ENCODE data around the gene SLC10A4. TPM values are rescaled to one million over a fixed set of nuclear protein-coding genes. Genes with fewer than 3 reads are reported as not detected.

Gene SLC10A4
- polyA plus RNA-seq, 2 of the 4 experiments (the other 2 are of a cell fraction), result 5.6 to 7.6 TPM

DNA sequence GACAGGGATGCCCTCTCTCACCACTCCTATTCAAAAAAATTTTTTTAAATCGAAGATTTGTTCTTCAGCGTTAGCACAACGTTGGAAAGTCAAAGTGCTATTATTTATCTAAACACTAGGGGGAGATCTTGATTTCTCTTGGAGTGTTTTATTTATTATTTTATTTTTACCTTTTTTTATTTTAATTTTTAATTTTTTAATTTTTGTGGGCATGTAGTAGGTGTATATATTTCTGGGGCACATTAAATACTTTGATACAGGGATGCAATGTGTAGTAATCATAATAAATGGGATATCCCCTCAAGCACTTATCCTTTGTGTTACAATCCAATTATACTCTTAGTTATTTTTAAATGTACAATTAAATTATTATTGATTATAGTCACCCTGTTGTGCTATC lies 37.4 kb upstream of the SLC10A4 start:
- Histone ChIP-seq H3K9me3 (no peaks in the 10 kb centered on the region), H3K4me1 (no peaks in the 10 kb centered on the region), H3K4me2 (no peak overlapping the region), H3K4me3 (no peak overlapping the region), H3K27ac (no peak overlapping the region)
- ChIA-PET POLR2A (no interaction called here), CTCF (interaction anchor here (0.7 to 0.9 kb wide), 2 partner anchors 10 to 31 kb away, joined by 3 to 4 read pairs; no protein-coding TSS in a partner anchor)
- 9% methylated on average over 3 of the region's 3 CpGs for WGBS (ENCODE audit: missing lambda C conversion rate)
- ATAC-seq (no peak), DNase-seq (ENCODE audit: low read depth in 1 of 2, low spot score in 1 of 2) (peak; percentile 3), FAIRE-seq (no peak)
- TF ChIP-seq MAZ (IDR thresholded peaks at IDR 0.05; ENCODE audit: borderline replicate concordance, low read depth, low read length), result no peak
- TF ChIP-seq, protein P1, sequence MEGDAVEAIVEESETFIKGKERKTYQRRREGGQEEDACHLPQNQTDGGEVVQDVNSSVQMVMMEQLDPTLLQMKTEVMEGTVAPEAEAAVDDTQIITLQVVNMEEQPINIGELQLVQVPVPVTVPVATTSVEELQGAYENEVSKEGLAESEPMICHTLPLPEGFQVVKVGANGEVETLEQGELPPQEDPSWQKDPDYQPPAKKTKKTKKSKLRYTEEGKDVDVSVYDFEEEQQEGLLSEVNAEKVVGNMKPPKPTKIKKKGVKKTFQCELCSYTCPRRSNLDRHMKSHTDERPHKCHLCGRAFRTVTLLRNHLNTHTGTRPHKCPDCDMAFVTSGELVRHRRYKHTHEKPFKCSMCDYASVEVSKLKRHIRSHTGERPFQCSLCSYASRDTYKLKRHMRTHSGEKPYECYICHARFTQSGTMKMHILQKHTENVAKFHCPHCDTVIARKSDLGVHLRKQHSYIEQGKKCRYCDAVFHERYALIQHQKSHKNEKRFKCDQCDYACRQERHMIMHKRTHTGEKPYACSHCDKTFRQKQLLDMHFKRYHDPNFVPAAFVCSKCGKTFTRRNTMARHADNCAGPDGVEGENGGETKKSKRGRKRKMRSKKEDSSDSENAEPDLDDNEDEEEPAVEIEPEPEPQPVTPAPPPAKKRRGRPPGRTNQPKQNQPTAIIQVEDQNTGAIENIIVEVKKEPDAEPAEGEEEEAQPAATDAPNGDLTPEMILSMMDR (IDR thresholded peaks at IDR 0.05), result peak; percentile 45
- peak in 1 of 2 experiments; percentile 41; a peak in 2 of 5 replicates for TF ChIP-seq RAD21 (conservative IDR thresholded peaks at IDR 0.05 in 1 of 2, IDR thresholded peaks at IDR 0.05 in 1 of 2)

DNA sequence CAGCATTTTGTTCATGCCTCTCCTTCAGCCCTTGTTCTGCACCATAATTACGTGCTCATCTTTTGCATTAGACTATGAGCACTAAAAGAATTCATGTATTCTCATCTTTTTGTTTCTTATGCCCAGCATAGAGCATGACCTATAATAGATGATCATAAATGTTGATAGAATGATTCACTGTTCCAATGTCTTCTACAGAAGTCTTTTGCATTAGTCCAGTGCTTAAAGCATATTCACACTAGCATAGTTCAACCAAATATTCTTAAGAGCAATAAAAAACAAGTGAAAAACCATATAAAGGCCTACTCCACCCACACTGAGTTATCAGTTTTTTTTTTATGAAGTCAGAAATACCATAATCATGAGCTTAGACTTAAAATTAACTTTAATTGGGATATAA lies 36.5 kb upstream of the SLC10A4 start:
- Histone ChIP-seq H3K4me1 (no peaks in the 10 kb centered on the region), H3K4me2 (no peak overlapping the region), H3K9me3 (no peaks in the 10 kb centered on the region), H3K27ac (no peak overlapping the region), H3K4me3 (no peak overlapping the region)
- DNase-seq (ENCODE audit: low read depth in 1 of 2, low spot score in 1 of 2), result no peak
- FAIRE-seq, result no peak
- no peak for ATAC-seq
- CTCF ChIA-PET, result interaction anchor here (0.7 to 1.5 kb wide), 2 partner anchors 9 to 11 kb away, joined by 3 read pairs; no protein-coding TSS in a partner anchor
- POLR2A ChIA-PET, result no interaction called here
- TF ChIP-seq BHLHE40 (IDR thresholded peaks at IDR 0.05; ENCODE audit: low read depth, low read length) (no peak), GATA3 (IDR thresholded peaks at IDR 0.05; ENCODE audit: borderline replicate concordance) (no peak), ZFP36 (IDR thresholded peaks at IDR 0.05; ENCODE audit: borderline replicate concordance, partially characterized antibody) (no peak), MYC (IDR thresholded peaks at IDR 0.05; ENCODE audit: borderline replicate concordance, low read length) (no peak), EHF (CRISPR knock-in tag; IDR thresholded peaks at IDR 0.05) (no peak), ZNF302 (CRISPR knock-in tag; IDR thresholded peaks at IDR 0.05) (no peak), ELK1 (IDR thresholded peaks at IDR 0.05; ENCODE audit: low read depth, low read length) (no peak), KDM1A (IDR thresholded peaks at IDR 0.05; ENCODE audit: low read depth) (no peak), RCOR1 (IDR thresholded peaks at IDR 0.05; ENCODE audit: low read depth, low read length) (no peak), NPAS2 (CRISPR knock-in tag; IDR thresholded peaks at IDR 0.05; ENCODE audit: borderline replicate concordance) (no peak), HOXB5 (CRISPR knock-in tag; IDR thresholded peaks at IDR 0.05) (no peak), TFCP2L1 (CRISPR knock-in tag; IDR thresholded peaks at IDR 0.05) (no peak), KDM5A (IDR thresholded peaks at IDR 0.05) (no peak), CEBPB (IDR thresholded peaks at IDR 0.05) (no peak), NFE2L2 (conservative IDR thresholded peaks at IDR 0.05; ENCODE audit: low read length) (no peak)
- TF ChIP-seq, protein P2, sequence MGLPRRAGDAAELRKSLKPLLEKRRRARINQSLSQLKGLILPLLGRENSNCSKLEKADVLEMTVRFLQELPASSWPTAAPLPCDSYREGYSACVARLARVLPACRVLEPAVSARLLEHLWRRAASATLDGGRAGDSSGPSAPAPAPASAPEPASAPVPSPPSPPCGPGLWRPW (IDR thresholded peaks at IDR 0.05), result no peak
- TF ChIP-seq, protein P3, sequence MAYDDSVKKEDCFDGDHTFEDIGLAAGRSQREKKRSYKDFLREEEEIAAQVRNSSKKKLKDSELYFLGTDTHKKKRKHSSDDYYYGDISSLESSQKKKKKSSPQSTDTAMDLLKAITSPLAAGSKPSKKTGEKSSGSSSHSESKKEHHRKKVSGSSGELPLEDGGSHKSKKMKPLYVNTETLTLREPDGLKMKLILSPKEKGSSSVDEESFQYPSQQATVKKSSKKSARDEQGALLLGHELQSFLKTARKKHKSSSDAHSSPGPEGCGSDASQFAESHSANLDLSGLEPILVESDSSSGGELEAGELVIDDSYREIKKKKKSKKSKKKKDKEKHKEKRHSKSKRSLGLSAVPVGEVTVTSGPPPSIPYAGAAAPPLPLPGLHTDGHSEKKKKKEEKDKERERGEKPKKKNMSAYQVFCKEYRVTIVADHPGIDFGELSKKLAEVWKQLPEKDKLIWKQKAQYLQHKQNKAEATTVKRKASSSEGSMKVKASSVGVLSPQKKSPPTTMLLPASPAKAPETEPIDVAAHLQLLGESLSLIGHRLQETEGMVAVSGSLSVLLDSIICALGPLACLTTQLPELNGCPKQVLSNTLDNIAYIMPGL (CRISPR knock-in tag; IDR thresholded peaks at IDR 0.05; ENCODE audit: borderline replicate concordance), result no peak
- TF ChIP-seq, protein P4, sequence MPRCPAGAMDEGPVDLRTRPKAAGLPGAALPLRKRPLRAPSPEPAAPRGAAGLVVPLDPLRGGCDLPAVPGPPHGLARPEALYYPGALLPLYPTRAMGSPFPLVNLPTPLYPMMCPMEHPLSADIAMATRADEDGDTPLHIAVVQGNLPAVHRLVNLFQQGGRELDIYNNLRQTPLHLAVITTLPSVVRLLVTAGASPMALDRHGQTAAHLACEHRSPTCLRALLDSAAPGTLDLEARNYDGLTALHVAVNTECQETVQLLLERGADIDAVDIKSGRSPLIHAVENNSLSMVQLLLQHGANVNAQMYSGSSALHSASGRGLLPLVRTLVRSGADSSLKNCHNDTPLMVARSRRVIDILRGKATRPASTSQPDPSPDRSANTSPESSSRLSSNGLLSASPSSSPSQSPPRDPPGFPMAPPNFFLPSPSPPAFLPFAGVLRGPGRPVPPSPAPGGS (IDR thresholded peaks at IDR 0.05), result no peak
- TF ChIP-seq, protein P1 (IDR thresholded peaks at IDR 0.05), result no peak
- 39% methylated on average over 1 of the region's 1 CpG for WGBS (ENCODE audit: missing lambda C conversion rate)
